CD14-positive monocyte (primary cell): ENCODE measurements around the gene SHANK3. TPM values are rescaled to one million over a fixed set of nuclear protein-coding genes. Genes with fewer than 3 reads are reported as not detected.

Experiments used
- DNase-seq, 3 donors: peaks; one replicate each; pipeline ENCODE4 v3.0.0-alpha.2; 2011 to 2022
- H2AFZ ChIP-seq: 2 replicates; pipeline ENCODE4 v1.6.0; 2012; ENCODE audit warnings: mild to moderate bottlenecking, low read depth, low read length, inconsistent platforms; ENCODE audit not compliant: insufficient read depth, poor library complexity, severe bottlenecking
- H3K27ac ChIP-seq, 2 donors: 1 replicate in 1 of 2; 2 replicates in 1 of 2; pipeline ENCODE4 v1.5.1; 2012 to 2013; ENCODE audit warnings: low read length in 2 of 2, control low read depth in 1 of 2, inconsistent platforms in 1 of 2, low read depth in 1 of 2, mild to moderate bottlenecking in 1 of 2
- H3K27me3 ChIP-seq, 2 donors: one replicate each; pipeline versions ENCODE4 v1.6.0 to v1.6.1; 2011 to 2013; ENCODE audit warnings: low read length in 2 of 2; ENCODE audit not compliant: control insufficient read depth in 2 of 2, insufficient read depth in 2 of 2
- H3K36me3 ChIP-seq, 2 donors: replicated peaks in 1 of 2; 1 replicate in 1 of 2; 2 replicates in 1 of 2; pipeline versions ENCODE4 v1.5.1 to v1.6.1; 2012 to 2013; ENCODE audit warnings: low read length in 2 of 2, control low read depth in 1 of 2, inconsistent platforms in 1 of 2, mild to moderate bottlenecking in 1 of 2; ENCODE audit not compliant: insufficient read depth in 2 of 2, control insufficient read depth in 1 of 2
- H3K4me1 ChIP-seq, 2 donors: 1 replicate in 1 of 2; 2 replicates in 1 of 2; pipeline versions ENCODE4 v1.5.1 to v1.6.1; 2012 to 2013; ENCODE audit warnings: low read length in 2 of 2, control low read depth in 1 of 2, inconsistent platforms in 1 of 2, mild to moderate bottlenecking in 1 of 2, moderate library complexity in 1 of 2; ENCODE audit not compliant: insufficient read depth in 2 of 2, control insufficient read depth in 1 of 2
- H3K4me2 ChIP-seq: replicated peaks from 2 replicates; pipeline ENCODE3; 2012; ENCODE audit warnings: low read length, moderate library complexity, mild to moderate bottlenecking; ENCODE audit not compliant: poor library complexity, severe bottlenecking; ENCODE audit errors: extremely low read depth
- H3K4me3 ChIP-seq, 3 experiments: fragments of 200-600 bp in 1 of 3; sonication (generic) in 1 of 3; replicated peaks in 1 of 3; 1 replicate in 2 of 3; 2 replicates in 1 of 3; pipeline ENCODE4 v1.5.1; 2011 to 2013; ENCODE audit warnings: low read length in 3 of 3, mild to moderate bottlenecking in 3 of 3, control low read depth in 2 of 3, low read depth in 2 of 3, inconsistent platforms in 1 of 3, moderate library complexity in 1 of 3
- H3K79me2 ChIP-seq: 2 replicates; pipeline ENCODE4 v1.6.0; 2012; ENCODE audit warnings: mild to moderate bottlenecking, control low read depth, inconsistent platforms, low read length, moderate library complexity; ENCODE audit not compliant: insufficient read depth
- H3K9ac ChIP-seq: 2 replicates; pipeline ENCODE4 v1.6.0; 2017; ENCODE audit warnings: low read length, mild to moderate bottlenecking; ENCODE audit not compliant: insufficient read depth, poor library complexity, severe bottlenecking
- H3K9me3 ChIP-seq, 2 donors: replicated peaks in 1 of 2; 1 replicate in 1 of 2; 2 replicates in 1 of 2; pipeline versions ENCODE4 v1.5.1 to v1.6.1; 2012 to 2013; ENCODE audit warnings: low read length in 2 of 2, control low read depth in 1 of 2; ENCODE audit not compliant: control insufficient read depth in 1 of 2, insufficient read depth in 1 of 2
- H4K20me1 ChIP-seq: 2 replicates; pipeline ENCODE4 v1.6.0; 2012; ENCODE audit warnings: mild to moderate bottlenecking, low read length, control low read depth, moderate library complexity; ENCODE audit not compliant: insufficient read depth
- H3K27ac Mint-ChIP-seq, 7 donors: one replicate each; pipeline ENCODE4 v1.8.0; 2020; ENCODE audit warnings: mild to moderate bottlenecking in 7 of 7, mixed read lengths in 7 of 7, moderate library complexity in 6 of 7, inconsistent platforms in 2 of 7
- H3K27me3 Mint-ChIP-seq, 3 donors: one replicate each; pipeline ENCODE4 v1.8.0; 2021 to 2022; ENCODE audit warnings: low read depth in 3 of 3, mild to moderate bottlenecking in 3 of 3, mixed read lengths in 3 of 3, moderate library complexity in 3 of 3, inconsistent platforms in 1 of 3
- H3K36me3 Mint-ChIP-seq, 2 donors: one replicate each; pipeline ENCODE4 v1.8.0; 2020; ENCODE audit warnings: mixed read lengths in 2 of 2, inconsistent platforms in 1 of 2, mild to moderate bottlenecking in 1 of 2
- H3K4me1 Mint-ChIP-seq: one replicate; pipeline ENCODE4 v1.8.0; 2020; ENCODE audit warnings: mild to moderate bottlenecking, mixed read lengths
- H3K4me3 Mint-ChIP-seq, 2 donors: one replicate each; pipeline ENCODE4 v1.8.0; 2020; ENCODE audit warnings: mild to moderate bottlenecking in 2 of 2, mixed read lengths in 2 of 2, moderate library complexity in 1 of 2
- H3K9me3 Mint-ChIP-seq, 7 donors: one replicate each; pipeline ENCODE4 v1.8.0; 2020 to 2022; ENCODE audit warnings: mixed read lengths in 7 of 7, mild to moderate bottlenecking in 6 of 7, moderate library complexity in 6 of 7, inconsistent platforms in 2 of 7
- CTCF ChIP-seq: fragments of 200-600 bp; IDR thresholded peaks from one replicate; pipeline ENCODE4 v1.8.0; 2022; ENCODE audit warnings: antibody characterized with exemption, mild to moderate bottlenecking
- WGBS: methylation state at CpG from one replicate; pipeline ENCODE4 v1.1.5; 2013; ENCODE audit warnings: missing lambda C conversion rate; ENCODE audit not compliant: insufficient coverage; 5-methylcytosine and 5-hydroxymethylcytosine counted together
- intact Hi-C, 2 donors: fragments of 100-400 bp; cut with micrococcal nuclease; formaldehyde crosslinking; loops; one replicate each; pipeline versions ENCODE4 v1.15.0 to v1.15.1; 2023
- polyA plus RNA-seq, 3 donors: library from polyadenylated mRNA; depleted of rRNA in 1 of 3; unstranded in 2 of 3; stranded (reverse) in 1 of 3; fragments of 300-500 nt in 2 of 3; fragments of >200 nt in 1 of 3; fragmentation: Illumina TruSeq in 2 of 3; gene quantifications; 1 replicate in 2 of 3; 2 replicates in 1 of 3; pipeline ENCODE4 v1.2.3, GENCODE V29; 2012 to 2021

Gene SHANK3
- polyA plus RNA-seq, 3 donors = not detected

GRCh38 chr22:50675553-50676179 is 3.0 kb downstream of the SHANK3 start:
- Histone ChIP-seq H2AFZ (no peak overlapping the region), H3K4me2 (no peak overlapping the region), H3K4me1 (peaks cover 12 to 14% of the 10 kb centered on the region in 2 donors), H3K79me2 (no peaks in the 10 kb centered on the region), H3K9ac (no peak overlapping the region), H3K27me3 (peaks cover 18 to 48% of the 10 kb centered on the region in 2 donors), H4K20me1 (no peaks in the 10 kb centered on the region), H3K27ac (no peak overlapping the region), H3K9me3 (peaks cover 3 to 16% of the 10 kb centered on the region in 2 donors), H3K36me3 (no peaks in the 10 kb centered on the region), H3K4me3 (no peak overlapping the region)
- Mint-ChIP-seq H3K27ac (no peak overlapping the region), H3K4me3 (peak overlapping the region in 1 of 2 donors; percentile 54), H3K27me3 (peaks cover 44 to 55% (median 52%) of the 10 kb centered on the region in 3 donors), H3K36me3 (peaks cover 0 to 5% of the 10 kb centered on the region in 2 donors), H3K4me1 (peaks cover 13% of the 10 kb centered on the region), H3K9me3 (peaks cover 0 to 16% (median 10%) of the 10 kb centered on the region in 7 donors)
- 87% methylated on average over 7 of the region's 9 CpGs for WGBS
- no peak for TF ChIP-seq CTCF
- intact Hi-C loops = no loop called here
- no peak for DNase-seq

- H3K27me3 ChIP-seq = peaks cover 18 to 43% of the 10 kb centered on the region in 2 donors
- WGBS = 87% methylated on average over 9 of the region's 14 CpGs
- no peak overlapping the region for H3K4me3 ChIP-seq
- Mint-ChIP-seq H3K27ac (no peak overlapping the region), H3K9me3 (peaks cover 0 to 18% (median 13%) of the 10 kb centered on the region in 7 donors), H3K36me3 (peaks cover 0 to 4% of the 10 kb centered on the region in 2 donors), H3K4me1 (peaks cover 13% of the 10 kb centered on the region), H3K27me3 (peaks cover 39 to 49% (median 47%) of the 10 kb centered on the region in 3 donors), H3K4me3 (peak overlapping the region in 1 of 2 donors; percentile 54)
- no peaks in the 10 kb centered on the region for H3K79me2 ChIP-seq
- no peak for DNase-seq
- H3K9me3 ChIP-seq = peaks cover 7 to 16% of the 10 kb centered on the region in 2 donors
- H3K9ac ChIP-seq = no peak overlapping the region
- H3K4me1 ChIP-seq = peaks cover 12 to 14% of the 10 kb centered on the region in 2 donors
- intact Hi-C loops = no loop called here
- no peaks in the 10 kb centered on the region for H3K36me3 ChIP-seq
- H4K20me1 ChIP-seq = no peaks in the 10 kb centered on the region
- no peak for TF ChIP-seq CTCF
- no peak overlapping the region for H2AFZ ChIP-seq
- H3K27ac ChIP-seq = no peak overlapping the region
- no peak overlapping the region for H3K4me2 ChIP-seq
These were observed 3.6 kb downstream of the SHANK3 start for GRCh38 chr22:50676180-50676636.
